Endothelial cell of umbilical vein (primary cell): Measurements from ENCODE around the gene AURKAIP1. TPM values are rescaled to one million over a fixed set of nuclear protein-coding genes. Genes with fewer than 3 reads are reported as not detected.

Experiments
- BruUV-seq: library from RNA; stranded (reverse); fragments of 400-500 nt; replicated peaks from 2 replicates; lab custom pipeline; 2021; lab: Mats Ljungman, UMichigan
- CTCF ChIA-PET: fragments of 300-600, 350-600 bp; sonication (Branson Sonifier 250); formaldehyde crosslinking; loops from one replicate; lab custom pipeline; 2021; ENCODE audit warnings: antibody characterized with exemption, inconsistent platforms; lab: Charles Lee
- POLR2A ChIA-PET: fragments of 300-600, 350-600 bp; sonication (Branson Sonifier 250); formaldehyde crosslinking; loops from one replicate; lab custom pipeline; 2021; ENCODE audit warnings: antibody characterized with exemption, inconsistent platforms; lab: Charles Lee
- DNase-seq: peaks from one replicate; pipeline ENCODE4 v3.0.0-alpha.2; 2011; ENCODE audit warnings: low read depth, low spot score
- FAIRE-seq: peaks from 2 replicates; lab custom pipeline; 2011; peaks lifted over from hg19 to GRCh38; lab: Jason Lieb, UNC
- H2AFZ ChIP-seq: 2 replicates; pipeline ENCODE4 v1.6.0; 2012; ENCODE audit warnings: low read depth, low read length, control low read depth, inconsistent platforms
- H3K27ac ChIP-seq: 2 replicates; pipeline ENCODE4 v1.5.1; 2011; ENCODE audit warnings: low read depth, mild to moderate bottlenecking, control low read depth, low read length, moderate library complexity; ENCODE audit not compliant: insufficient read depth
- H3K27me3 ChIP-seq, 2 experiments: 2 replicates each; pipeline versions ENCODE4 v1.6.0 to v1.6.1; 2011; ENCODE audit warnings: low read length in 2 of 2, mixed read lengths in 1 of 2; ENCODE audit not compliant: control insufficient read depth in 2 of 2, insufficient read depth in 2 of 2
- H3K36me3 ChIP-seq, 2 experiments: 2 replicates in 1 of 2; 3 replicates in 1 of 2; pipeline ENCODE4 v1.5.1; 2011; ENCODE audit warnings: low read length in 2 of 2, mild to moderate bottlenecking in 1 of 2, moderate library complexity in 1 of 2; ENCODE audit not compliant: control insufficient read depth in 2 of 2, insufficient read depth in 2 of 2; ENCODE audit errors: extremely low read depth in 1 of 2
- H3K4me1 ChIP-seq: 3 replicates; pipeline ENCODE4 v1.5.1; 2011; ENCODE audit warnings: mild to moderate bottlenecking, low read length; ENCODE audit not compliant: control insufficient read depth, insufficient read depth; ENCODE audit errors: extremely low read depth
- H3K4me2 ChIP-seq: 2 replicates; pipeline ENCODE4 v1.6.1; 2011; ENCODE audit warnings: low read length, control low read depth, mixed read lengths; ENCODE audit not compliant: insufficient read depth
- H3K4me3 ChIP-seq, 3 experiments: fragments of 200-600 bp in 1 of 3; sonication (generic), shearing (Covaris generic) in 1 of 3; replicated peaks in 1 of 3; 2 replicates each; pipeline ENCODE4 v1.5.1; 2011 to 2016; ENCODE audit warnings: control low read depth in 3 of 3, low read length in 3 of 3, mild to moderate bottlenecking in 2 of 3, inconsistent platforms in 1 of 3, low read depth in 1 of 3, moderate library complexity in 1 of 3; ENCODE audit not compliant: insufficient read depth in 1 of 3
- H3K79me2 ChIP-seq: 2 replicates; pipeline ENCODE4 v1.6.0; 2012; ENCODE audit warnings: low read length, inconsistent platforms; ENCODE audit not compliant: control insufficient read depth, insufficient read depth
- H3K9ac ChIP-seq: replicated peaks from 2 replicates; pipeline ENCODE3; 2011; ENCODE audit warnings: low read length, control low read depth; ENCODE audit not compliant: insufficient read depth; ENCODE audit errors: extremely low read depth
- H3K9me1 ChIP-seq: replicated peaks from 3 replicates; pipeline ENCODE4 v1.6.0; 2011; ENCODE audit warnings: mild to moderate bottlenecking, low read length; ENCODE audit not compliant: control insufficient read depth, insufficient read depth; ENCODE audit errors: extremely low read depth
- H3K9me3 ChIP-seq: replicated peaks from 2 replicates; pipeline ENCODE4 v1.5.1; 2012; ENCODE audit warnings: low read length, inconsistent platforms; ENCODE audit not compliant: control insufficient read depth, insufficient read depth
- H4K20me1 ChIP-seq: replicated peaks from 2 replicates; pipeline ENCODE3; 2011; ENCODE audit warnings: mild to moderate bottlenecking, low read length; ENCODE audit not compliant: control insufficient read depth, insufficient read depth; ENCODE audit errors: extremely low read depth
- JUN ChIP-seq: IDR thresholded peaks from 2 replicates; pipeline ENCODE4 v1.6.1; 2011; ENCODE audit warnings: borderline replicate concordance, low read depth; ENCODE audit not compliant: insufficient read length, insufficient read depth
- dilution Hi-C: fragments of 300-500 bp; cut with MboI; formaldehyde crosslinking; loops from one replicate; pipeline ENCODE4 v1.15.0; 2019; ENCODE audit warnings: low sequenced_read_pairs; ENCODE audit not compliant: extremely low pct_ligation_motif_present
- intact Hi-C: fragments of 100-400 bp; cut with micrococcal nuclease; formaldehyde crosslinking; loops from one replicate; pipeline ENCODE4 v1.10.0; 2022
- polyA plus RNA-seq, 4 experiments: library from polyadenylated mRNA; depleted of rRNA in 3 of 4; stranded (reverse) in 3 of 4; unstranded in 1 of 4; fragments of >200 nt; gene quantifications; 2 replicates each; pipeline versions ENCODE4 v1.2.1 to v1.2.3, GENCODE V29; 2011 to 2012; ENCODE audit warnings: missing spikeins in 1 of 4
- total RNA-seq: library from RNA; stranded (reverse); gene quantifications from 2 replicates; pipeline ENCODE4 v1.2.3, GENCODE V29; 2021
- TF ChIP-seq, protein P1 (sequence below), 2 donors: IDR thresholded peaks; 1 replicate in 1 of 2; 2 replicates in 1 of 2; pipeline ENCODE4 v1.5.1; 2011; ENCODE audit warnings: low read length in 2 of 2, mild to moderate bottlenecking in 2 of 2, moderate library complexity in 2 of 2, control low read depth in 1 of 2, inconsistent platforms in 1 of 2, low read depth in 1 of 2; ENCODE audit not compliant: insufficient read depth in 1 of 2; ENCODE audit errors: extremely low read depth in 1 of 2

AURKAIP1 gene
- total and polyA plus RNA-seq, 2 donors (not counting 3 experiments of a cell fraction or from before 2014, with no cell fraction given), result 73.3 to 151 TPM

DNA sequence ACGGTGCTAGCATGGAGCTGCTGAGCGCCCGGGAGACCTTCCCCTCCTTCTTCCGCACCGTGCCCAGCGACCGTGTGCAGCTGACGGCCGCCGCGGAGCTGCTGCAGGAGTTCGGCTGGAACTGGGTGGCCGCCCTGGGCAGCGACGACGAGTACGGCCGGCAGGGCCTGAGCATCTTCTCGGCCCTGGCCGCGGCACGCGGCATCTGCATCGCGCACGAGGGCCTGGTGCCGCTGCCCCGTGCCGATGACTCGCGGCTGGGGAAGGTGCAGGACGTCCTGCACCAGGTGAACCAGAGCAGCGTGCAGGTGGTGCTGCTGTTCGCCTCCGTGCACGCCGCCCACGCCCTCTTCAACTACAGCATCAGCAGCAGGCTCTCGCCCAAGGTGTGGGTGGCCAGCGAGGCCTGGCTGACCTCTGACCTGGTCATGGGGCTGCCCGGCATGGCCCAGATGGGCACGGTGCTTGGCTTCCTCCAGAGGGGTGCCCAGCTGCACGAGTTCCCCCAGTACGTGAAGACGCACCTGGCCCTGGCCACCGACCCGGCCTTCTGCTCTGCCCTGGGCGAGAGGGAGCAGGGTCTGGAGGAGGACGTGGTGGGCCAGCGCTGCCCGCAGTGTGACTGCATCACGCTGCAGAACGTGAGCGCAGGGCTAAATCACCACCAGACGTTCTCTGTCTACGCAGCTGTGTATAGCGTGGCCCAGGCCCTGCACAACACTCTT is 42.8 kb downstream of the AURKAIP1 start:
- Histone ChIP-seq H4K20me1 (no peaks in the 10 kb centered on the region), H3K4me3 (no peak overlapping the region), H3K9me3 (no peaks in the 10 kb centered on the region), H3K9me1 (no peaks in the 10 kb centered on the region), H3K4me1 (no peaks in the 10 kb centered on the region), H3K27me3 (no peaks in the 10 kb centered on the region), H3K79me2 (no peaks in the 10 kb centered on the region), H3K9ac (no peak overlapping the region), H2AFZ (no peak overlapping the region), H3K4me2 (no peak overlapping the region), H3K27ac (no peak overlapping the region), H3K36me3 (peaks cover 0 to 15% of the 10 kb centered on the region in 2 experiments)
- ChIA-PET POLR2A (no interaction called here), CTCF (no interaction called here)
- TF ChIP-seq, protein P1, sequence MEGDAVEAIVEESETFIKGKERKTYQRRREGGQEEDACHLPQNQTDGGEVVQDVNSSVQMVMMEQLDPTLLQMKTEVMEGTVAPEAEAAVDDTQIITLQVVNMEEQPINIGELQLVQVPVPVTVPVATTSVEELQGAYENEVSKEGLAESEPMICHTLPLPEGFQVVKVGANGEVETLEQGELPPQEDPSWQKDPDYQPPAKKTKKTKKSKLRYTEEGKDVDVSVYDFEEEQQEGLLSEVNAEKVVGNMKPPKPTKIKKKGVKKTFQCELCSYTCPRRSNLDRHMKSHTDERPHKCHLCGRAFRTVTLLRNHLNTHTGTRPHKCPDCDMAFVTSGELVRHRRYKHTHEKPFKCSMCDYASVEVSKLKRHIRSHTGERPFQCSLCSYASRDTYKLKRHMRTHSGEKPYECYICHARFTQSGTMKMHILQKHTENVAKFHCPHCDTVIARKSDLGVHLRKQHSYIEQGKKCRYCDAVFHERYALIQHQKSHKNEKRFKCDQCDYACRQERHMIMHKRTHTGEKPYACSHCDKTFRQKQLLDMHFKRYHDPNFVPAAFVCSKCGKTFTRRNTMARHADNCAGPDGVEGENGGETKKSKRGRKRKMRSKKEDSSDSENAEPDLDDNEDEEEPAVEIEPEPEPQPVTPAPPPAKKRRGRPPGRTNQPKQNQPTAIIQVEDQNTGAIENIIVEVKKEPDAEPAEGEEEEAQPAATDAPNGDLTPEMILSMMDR (IDR thresholded peaks at IDR 0.05; ENCODE audit: extremely low read depth in 1 of 2, insufficient read depth in 1 of 2, low read depth in 1 of 2, low read length in 2 of 2), result no peak
- no peak for TF ChIP-seq JUN
- FAIRE-seq, result no peak
- intact Hi-C loops, result no loop called here
- DNase-seq, result no peak
- dilution Hi-C loops, result no loop called here
- BruUV-seq, result no TSS peak
